IMR-90 (cell line): ENCODE measurements around the gene ZNF488. TPM values are rescaled to one million over a fixed set of nuclear protein-coding genes. Genes with fewer than 3 reads are reported as not detected.

ENCODE experiments used
- ATAC-seq: fragments of 200-7000 bp; cut with Tn5 transposase; 2 replicates; pipeline ENCODE4 v1.9.1; 2020; ENCODE audit warnings: low read depth, mild to moderate bottlenecking, moderate library complexity
- BruUV-seq: library from RNA; stranded (reverse); fragments of 400-500 nt; replicated peaks from 2 replicates; lab custom pipeline; 2021; lab: Mats Ljungman, UMichigan
- CTCF ChIA-PET: fragments of 300-600 bp; formaldehyde crosslinking; extraction: SDS; loops from one replicate; lab custom pipeline; 2021; ENCODE audit warnings: antibody characterized with exemption; lab: Yijun Ruan, JAX
- POLR2A ChIA-PET: fragments of 300-600 bp; sonication (Branson Sonifier 250); formaldehyde crosslinking; loops from one replicate; lab custom pipeline; 2022; ENCODE audit warnings: antibody characterized with exemption; ENCODE audit not compliant: unreplicated experiment; lab: Charles Lee
- DNase-seq: peaks from one replicate; pipeline ENCODE4 v3.0.0; 2013
- H2AFZ ChIP-seq: replicated peaks from 2 replicates; pipeline ENCODE3; 2013; ENCODE audit warnings: low read length, mild to moderate bottlenecking; ENCODE audit not compliant: poor library complexity
- H2AK5ac ChIP-seq: 2 replicates; pipeline ENCODE4 v1.6.1; 2013; ENCODE audit warnings: low read depth, low read length, inconsistent platforms
- H2AK9ac ChIP-seq: replicated peaks from 2 replicates; pipeline ENCODE3; 2013; ENCODE audit warnings: mild to moderate bottlenecking, low read depth, low read length, moderate library complexity; ENCODE audit not compliant: poor library complexity
- H2BK120ac ChIP-seq: 2 replicates; pipeline ENCODE4 v1.6.1; 2013; ENCODE audit warnings: low read depth, low read length, inconsistent platforms
- H2BK15ac ChIP-seq: 3 replicates; pipeline ENCODE4 v1.6.1; 2013; ENCODE audit warnings: low read depth, low read length, inconsistent platforms
- H2BK20ac ChIP-seq: 2 replicates; pipeline ENCODE4 v1.6.1; 2013; ENCODE audit warnings: low read depth, mild to moderate bottlenecking, inconsistent platforms, low read length, moderate library complexity
- H2BK5ac ChIP-seq: 2 replicates; pipeline ENCODE4 v1.6.1; 2013; ENCODE audit warnings: mild to moderate bottlenecking, low read depth, low read length, inconsistent platforms; ENCODE audit not compliant: poor library complexity, severe bottlenecking
- H3K14ac ChIP-seq: replicated peaks from 2 replicates; pipeline ENCODE4 v1.6.1; 2013; ENCODE audit warnings: low read depth, low read length, inconsistent platforms
- H3K18ac ChIP-seq: 2 replicates; pipeline ENCODE4 v1.6.1; 2013; ENCODE audit warnings: low read depth, low read length, control low read depth
- H3K23ac ChIP-seq: 2 replicates; pipeline ENCODE4 v1.6.1; 2013; ENCODE audit warnings: low read depth, low read length, inconsistent platforms
- H3K27ac ChIP-seq: 2 replicates; pipeline ENCODE4 v1.5.1; 2013; ENCODE audit warnings: mild to moderate bottlenecking, control low read depth, low read length; ENCODE audit not compliant: insufficient read depth
- H3K27me3 ChIP-seq: 2 replicates; pipeline ENCODE4 v1.6.1; 2013; ENCODE audit warnings: low read length; ENCODE audit not compliant: control insufficient read depth, insufficient read depth
- H3K36me3 ChIP-seq: 2 replicates; pipeline ENCODE4 v1.6.1; 2013; ENCODE audit warnings: low read length, mixed read lengths; ENCODE audit not compliant: control insufficient read depth, insufficient read depth
- H3K4ac ChIP-seq: 2 replicates; pipeline ENCODE4 v1.6.1; 2013; ENCODE audit warnings: low read depth, low read length, inconsistent platforms
- H3K4me1 ChIP-seq: 2 replicates; pipeline ENCODE4 v1.6.1; 2013; ENCODE audit warnings: low read length, mixed read lengths; ENCODE audit not compliant: control insufficient read depth, insufficient read depth
- H3K4me2 ChIP-seq: 2 replicates; pipeline ENCODE4 v1.6.1; 2013; ENCODE audit warnings: low read depth, mild to moderate bottlenecking, control low read depth, low read length, moderate library complexity
- H3K4me3 ChIP-seq: 2 replicates; pipeline ENCODE4 v1.5.1; 2013; ENCODE audit warnings: low read depth, mild to moderate bottlenecking, control low read depth, low read length, moderate library complexity; ENCODE audit not compliant: insufficient read depth
- H3K56ac ChIP-seq: 2 replicates; pipeline ENCODE4 v1.6.1; 2013; ENCODE audit warnings: low read length, inconsistent platforms; ENCODE audit not compliant: insufficient read depth; ENCODE audit errors: extremely low read depth
- H3K79me1 ChIP-seq, 2 experiments: 2 replicates each; pipeline ENCODE4 v1.6.1; 2013; ENCODE audit warnings: low read length in 2 of 2, inconsistent platforms in 1 of 2, low read depth in 1 of 2
- H3K9ac ChIP-seq: 2 replicates; pipeline ENCODE4 v1.6.1; 2013; ENCODE audit warnings: low read depth, low read length, control low read depth
- H3K9me1 ChIP-seq: 2 replicates; pipeline ENCODE4 v1.6.1; 2013; ENCODE audit warnings: low read length, inconsistent platforms; ENCODE audit not compliant: insufficient read depth
- H3K9me3 ChIP-seq: 2 replicates; pipeline ENCODE4 v1.6.1; 2013; ENCODE audit warnings: low read length; ENCODE audit not compliant: control insufficient read depth, insufficient read depth
- H4K20me1 ChIP-seq: 2 replicates; pipeline ENCODE4 v1.6.1; 2013; ENCODE audit warnings: low read length, inconsistent platforms; ENCODE audit not compliant: insufficient read depth
- H4K5ac ChIP-seq: 2 replicates; pipeline ENCODE4 v1.6.1; 2013; ENCODE audit warnings: mild to moderate bottlenecking, low read depth, low read length, control low read depth
- H4K8ac ChIP-seq, 2 experiments: 2 replicates each; pipeline ENCODE4 v1.6.1; 2013; ENCODE audit warnings: low read depth in 2 of 2, low read length in 2 of 2, control low read depth in 1 of 2, inconsistent platforms in 1 of 2
- H4K91ac ChIP-seq: 2 replicates; pipeline ENCODE4 v1.6.1; 2013; ENCODE audit warnings: low read depth, low read length, inconsistent platforms; ENCODE audit not compliant: insufficient read depth
- CEBPB ChIP-seq: IDR thresholded peaks from 2 replicates; pipeline ENCODE4 v1.6.1; 2012; ENCODE audit warnings: low read depth, low read length, improper control_type of control experiment
- FOS ChIP-seq: fragments of 150-350 bp; IDR thresholded peaks from 2 replicates; pipeline ENCODE4 v1.6.1; 2016; ENCODE audit warnings: low read depth, low read length
- POLR2A ChIP-seq: IDR thresholded peaks from 2 replicates; pipeline ENCODE4 v1.6.1; 2012; ENCODE audit warnings: mild to moderate bottlenecking, low read depth, low read length
- RCOR1 ChIP-seq: IDR thresholded peaks from 2 replicates; pipeline ENCODE4 v1.6.1; 2012; ENCODE audit warnings: mild to moderate bottlenecking, low read length, improper control_type of control experiment; ENCODE audit not compliant: insufficient replicate concordance
- WGBS, 2 experiments: methylation state at CpG; one replicate each; pipeline versions ENCODE4 v1.1.5 to v1.1.7; 2013; ENCODE audit warnings: missing lambda C conversion rate in 2 of 2; ENCODE audit not compliant: insufficient read length in 1 of 2; ENCODE audit errors: extremely low coverage in 2 of 2; 5-methylcytosine and 5-hydroxymethylcytosine counted together
- dilution Hi-C: fragments of 300-500 bp; cut with HindIII; formaldehyde crosslinking; loops from one replicate; pipeline ENCODE4 v1.14.3; 2018; ENCODE audit warnings: low sequenced_read_pairs; ENCODE audit not compliant: unreplicated experiment
- in situ Hi-C: fragments of 300-500 bp; cut with MboI; formaldehyde crosslinking; loops from 3 replicates; pipeline ENCODE4 v1.14.3; 2019; ENCODE audit warnings: low sequenced_read_pairs, inconsistent platforms, mixed read lengths
- intact Hi-C: fragments of 100-400 bp; cut with micrococcal nuclease; formaldehyde crosslinking; loops from 2 replicates; pipeline ENCODE4 v1.10.0; 2022
- polyA plus RNA-seq, 3 experiments: library from polyadenylated mRNA; depleted of rRNA; stranded (reverse); fragments of >200 nt; gene quantifications; 2 replicates each; pipeline ENCODE4 v1.2.3, GENCODE V29; 2012; ENCODE audit warnings: low replicate concordance in 1 of 3
- total RNA-seq: library from RNA; depleted of rRNA; stranded (reverse); fragments of >200 nt; gene quantifications from 2 replicates; pipeline ENCODE4 v1.2.3, GENCODE V29; 2012
- TF ChIP-seq, protein P1 (sequence below): fragments of 150-350 bp; IDR thresholded peaks from 2 replicates; pipeline ENCODE4 v1.6.1; 2016; ENCODE audit warnings: low read depth, mild to moderate bottlenecking, low read length, moderate library complexity, borderline replicate concordance

ZNF488 gene
- total and polyA plus RNA-seq, 2 of the 4 experiments (the other 2 are of a cell fraction), result under 0.01 to 0.14 TPM

DNA sequence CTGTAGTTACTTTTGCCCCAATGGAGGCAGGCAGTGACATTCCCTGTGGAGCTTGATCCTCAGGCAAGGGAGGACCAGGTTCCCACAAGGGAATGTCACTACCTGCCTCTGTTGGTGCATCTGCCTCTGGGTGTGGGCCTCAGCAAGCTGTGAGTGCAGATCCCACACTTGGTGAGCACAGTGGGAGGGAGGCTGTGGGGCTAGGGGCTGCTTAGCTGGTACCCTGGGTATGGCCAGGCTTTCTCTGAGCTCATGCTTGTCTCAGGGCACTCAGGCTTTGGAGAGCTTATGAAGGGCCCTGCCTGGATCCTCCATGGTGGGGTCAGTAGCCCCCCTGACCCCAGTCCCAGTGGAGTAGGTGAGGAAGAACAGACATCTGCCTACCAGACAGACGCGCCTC is 16.2 kb upstream of the ZNF488 start:
- ChIA-PET POLR2A (no interaction called here), CTCF (no interaction called here)
- WGBS, 2 experiments, result no CpG with 5 or more reads among the region's 2 CpGs
- no peak for TF ChIP-seq FOS
- TF ChIP-seq, protein P1, sequence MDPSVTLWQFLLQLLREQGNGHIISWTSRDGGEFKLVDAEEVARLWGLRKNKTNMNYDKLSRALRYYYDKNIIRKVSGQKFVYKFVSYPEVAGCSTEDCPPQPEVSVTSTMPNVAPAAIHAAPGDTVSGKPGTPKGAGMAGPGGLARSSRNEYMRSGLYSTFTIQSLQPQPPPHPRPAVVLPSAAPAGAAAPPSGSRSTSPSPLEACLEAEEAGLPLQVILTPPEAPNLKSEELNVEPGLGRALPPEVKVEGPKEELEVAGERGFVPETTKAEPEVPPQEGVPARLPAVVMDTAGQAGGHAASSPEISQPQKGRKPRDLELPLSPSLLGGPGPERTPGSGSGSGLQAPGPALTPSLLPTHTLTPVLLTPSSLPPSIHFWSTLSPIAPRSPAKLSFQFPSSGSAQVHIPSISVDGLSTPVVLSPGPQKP, result no peak
- TF ChIP-seq RCOR1, result no peak
- no peak for TF ChIP-seq POLR2A
- TF ChIP-seq CEBPB, result no peak
- Histone ChIP-seq H2BK20ac (no peak overlapping the region), H4K8ac (no peak overlapping the region), H3K4me3 (no peak overlapping the region), H4K5ac (no peak overlapping the region), H3K79me1 (no peaks in the 10 kb centered on the region), H2AFZ (no peak overlapping the region), H2AK5ac (no peak overlapping the region), H3K27me3 (peaks cover 11% of the 10 kb centered on the region), H4K91ac (no peak overlapping the region), H2BK15ac (no peak overlapping the region), H3K4me1 (peaks cover 18% of the 10 kb centered on the region), H2BK120ac (no peak overlapping the region), H3K27ac (no peak overlapping the region), H3K36me3 (no peaks in the 10 kb centered on the region), H3K4ac (no peak overlapping the region), H2AK9ac (no peak overlapping the region), H3K9me1 (peaks cover 24% of the 10 kb centered on the region), H2BK5ac (no peak overlapping the region), H4K20me1 (no peaks in the 10 kb centered on the region), H3K14ac (no peak overlapping the region), H3K9ac (no peak overlapping the region), H3K4me2 (no peak overlapping the region), H3K9me3 (peaks cover 3% of the 10 kb centered on the region), H3K23ac (no peak overlapping the region), H3K56ac (no peak overlapping the region), H3K18ac (no peak overlapping the region)
- ATAC-seq, result no peak
- DNase-seq, result no peak
- dilution Hi-C loops (no loop called here), intact Hi-C loops (no loop called here), in situ Hi-C loops (loop anchor here (25.0 kb wide), 1 partner anchor 863 kb away; no protein-coding TSS in a partner anchor)
- BruUV-seq, result no TSS peak
